ENCODE measurements around the gene PERM1.

DNA sequence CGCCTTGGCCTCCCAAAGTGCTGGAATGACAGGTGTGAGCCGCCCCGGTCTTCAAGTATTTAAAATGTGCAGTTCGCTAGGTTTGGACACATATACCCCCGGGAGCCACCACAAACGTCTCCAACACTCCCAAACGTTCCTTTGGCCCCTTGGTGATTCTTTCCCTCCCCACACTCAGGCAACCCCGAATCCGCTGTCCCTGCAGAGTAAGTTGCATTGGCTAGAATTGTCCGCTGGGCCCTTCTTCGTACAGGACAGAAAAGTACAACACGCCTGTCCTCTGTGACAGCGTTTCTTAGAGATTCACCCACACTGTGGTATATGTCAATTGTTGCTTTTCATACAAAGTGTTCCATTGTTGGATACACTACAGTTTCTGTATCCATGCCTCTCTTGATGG is 3.2 kb upstream of the PERM1 start:
- TF ChIP-seq, protein P1, sequence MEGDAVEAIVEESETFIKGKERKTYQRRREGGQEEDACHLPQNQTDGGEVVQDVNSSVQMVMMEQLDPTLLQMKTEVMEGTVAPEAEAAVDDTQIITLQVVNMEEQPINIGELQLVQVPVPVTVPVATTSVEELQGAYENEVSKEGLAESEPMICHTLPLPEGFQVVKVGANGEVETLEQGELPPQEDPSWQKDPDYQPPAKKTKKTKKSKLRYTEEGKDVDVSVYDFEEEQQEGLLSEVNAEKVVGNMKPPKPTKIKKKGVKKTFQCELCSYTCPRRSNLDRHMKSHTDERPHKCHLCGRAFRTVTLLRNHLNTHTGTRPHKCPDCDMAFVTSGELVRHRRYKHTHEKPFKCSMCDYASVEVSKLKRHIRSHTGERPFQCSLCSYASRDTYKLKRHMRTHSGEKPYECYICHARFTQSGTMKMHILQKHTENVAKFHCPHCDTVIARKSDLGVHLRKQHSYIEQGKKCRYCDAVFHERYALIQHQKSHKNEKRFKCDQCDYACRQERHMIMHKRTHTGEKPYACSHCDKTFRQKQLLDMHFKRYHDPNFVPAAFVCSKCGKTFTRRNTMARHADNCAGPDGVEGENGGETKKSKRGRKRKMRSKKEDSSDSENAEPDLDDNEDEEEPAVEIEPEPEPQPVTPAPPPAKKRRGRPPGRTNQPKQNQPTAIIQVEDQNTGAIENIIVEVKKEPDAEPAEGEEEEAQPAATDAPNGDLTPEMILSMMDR (conservative IDR thresholded peaks at IDR 0.05; ENCODE audit: low read length): no peak
- TF ChIP-seq EZH2phosphoT487 (IDR thresholded peaks at IDR 0.05; ENCODE audit: borderline replicate concordance, low read depth, low read length): no peak
